Measurements from ENCODE around the gene POLD1. TPM values are rescaled to one million over a fixed set of nuclear protein-coding genes. Genes with fewer than 3 reads are reported as not detected.

The POLD1 gene
- total RNA-seq, 1 donor from 2014 or later = 18.9 TPM

- no peak for FAIRE-seq
- Histone ChIP-seq H3K9me3 (ENCODE audit: insufficient read depth, low read depth, low read length) (no peaks in the 10 kb centered on the region), H2AFZ (ENCODE audit: low read depth, low read length) (no peak overlapping the region), H3K9ac (ENCODE audit: low read length) (no peak overlapping the region), H3K27ac (ENCODE audit: low read depth, low read length) (no peak overlapping the region), H3K4me3 (ENCODE audit: insufficient read depth, low read depth, low read length) (no peak overlapping the region), H3K36me3 (ENCODE audit: insufficient read depth, low read length) (no peaks in the 10 kb centered on the region), H3K79me2 (ENCODE audit: insufficient read depth, low read length) (peaks cover 3% of the 10 kb centered on the region), H4K20me1 (ENCODE audit: insufficient read depth, low read length) (no peaks in the 10 kb centered on the region), H3K4me1 (ENCODE audit: insufficient read depth, low read length) (no peaks in the 10 kb centered on the region), H3K4me2 (ENCODE audit: low read length) (no peak overlapping the region), H3K27me3 (ENCODE audit: insufficient read depth, low read length) (no peaks in the 10 kb centered on the region)
- DNase-seq (ENCODE audit: low read depth) = no peak
- no peak overlapping the region for H3K27ac Mint-ChIP-seq (ENCODE audit: unreplicated experiment)
- H3K9me3 Mint-ChIP-seq (ENCODE audit: unreplicated experiment) = peaks cover 3% of the 10 kb centered on the region
- peaks cover 4% of the 10 kb centered on the region for H3K36me3 Mint-ChIP-seq (ENCODE audit: low read depth, unreplicated experiment)
- TF ChIP-seq CTCF (IDR thresholded peaks at IDR 0.05; ENCODE audit: insufficient read depth, low read depth, low read length) (no peak), EZH2 (IDR thresholded peaks at IDR 0.05; ENCODE audit: insufficient read depth, low read length) (no peak)
- no peaks in the 10 kb centered on the region for H3K27me3 Mint-ChIP-seq (ENCODE audit: low read depth, unreplicated experiment)
- no peak overlapping the region for H3K4me3 Mint-ChIP-seq (ENCODE audit: unreplicated experiment)
- H3K4me1 Mint-ChIP-seq (ENCODE audit: low read depth, unreplicated experiment) = no peaks in the 10 kb centered on the region
These were observed 17.7 kb downstream of the POLD1 start for GRCh38 chr19:50401605-50402450.

GRCh38 chr19:50402544-50403301, 18.6 kb downstream of the POLD1 start:
- H3K9me3 Mint-ChIP-seq (ENCODE audit: unreplicated experiment) = peaks cover 3% of the 10 kb centered on the region
- no peak overlapping the region for H3K4me2 ChIP-seq (ENCODE audit: low read length)
- H3K27ac Mint-ChIP-seq (ENCODE audit: unreplicated experiment) = no peak overlapping the region
- no peaks in the 10 kb centered on the region for H3K9me3 ChIP-seq (ENCODE audit: insufficient read depth, low read depth, low read length)
- no peak overlapping the region for H3K27ac ChIP-seq (ENCODE audit: low read depth, low read length)
- H3K4me3 Mint-ChIP-seq (ENCODE audit: unreplicated experiment) = no peak overlapping the region
- no peaks in the 10 kb centered on the region for H3K4me1 Mint-ChIP-seq (ENCODE audit: low read depth, unreplicated experiment)
- no peak overlapping the region for H3K9ac ChIP-seq (ENCODE audit: low read length)
- H4K20me1 ChIP-seq (ENCODE audit: insufficient read depth, low read length) = no peaks in the 10 kb centered on the region
- TF ChIP-seq CTCF (IDR thresholded peaks at IDR 0.05; ENCODE audit: insufficient read depth, low read depth, low read length) (no peak), EZH2 (IDR thresholded peaks at IDR 0.05; ENCODE audit: insufficient read depth, low read length) (no peak)
- H2AFZ ChIP-seq (ENCODE audit: low read depth, low read length) = no peak overlapping the region
- FAIRE-seq = no peak
- DNase-seq (ENCODE audit: low read depth) = no peak
- H3K4me3 ChIP-seq (ENCODE audit: insufficient read depth, low read depth, low read length) = no peak overlapping the region
- H3K4me1 ChIP-seq (ENCODE audit: insufficient read depth, low read length) = no peaks in the 10 kb centered on the region
- H3K27me3 Mint-ChIP-seq (ENCODE audit: low read depth, unreplicated experiment) = no peaks in the 10 kb centered on the region
- peaks cover 3% of the 10 kb centered on the region for H3K79me2 ChIP-seq (ENCODE audit: insufficient read depth, low read length)
- H3K36me3 ChIP-seq (ENCODE audit: insufficient read depth, low read length) = no peaks in the 10 kb centered on the region
- no peaks in the 10 kb centered on the region for H3K27me3 ChIP-seq (ENCODE audit: insufficient read depth, low read length)
- peaks cover 4% of the 10 kb centered on the region for H3K36me3 Mint-ChIP-seq (ENCODE audit: low read depth, unreplicated experiment)

Measured in astrocyte (in vitro differentiated cells and primary cell).